HepG2 (cell line): ENCODE data around the gene ZBTB2. TPM values are rescaled to one million over a fixed set of nuclear protein-coding genes. Genes with fewer than 3 reads are reported as not detected.
A peak's percentile ranks its signal among the peaks of the same experiment; 100 is the strongest.

Source experiments
- ASH2L ChIP-seq: fragments of 300-600, 200-600 bp; sonication (generic); IDR thresholded peaks from 2 replicates; pipeline ENCODE4 v1.7.0; 2017; ENCODE audit warnings: low read depth, mild to moderate bottlenecking, moderate library complexity, mixed read lengths, low read length; ENCODE audit not compliant: insufficient read length
- ELF3 ChIP-seq: IDR thresholded peaks from 2 replicates; pipeline ENCODE4 v1.6.1; 2016; ENCODE audit warnings: missing genetic modification reagents, missing compliant biosample characterization
- HDAC2 ChIP-seq: sonication (generic); formaldehyde crosslinking; IDR thresholded peaks from 2 replicates; pipeline ENCODE4 v1.4.0; 2020; ENCODE audit warnings: missing genetic modification reagents
- IRX3 ChIP-seq: sonication (generic); formaldehyde crosslinking; IDR thresholded peaks from 2 replicates; pipeline ENCODE4 v1.8.1; 2023; ENCODE audit warnings: mild to moderate bottlenecking, low read depth, missing genetic modification reagents, borderline replicate concordance
- ISL2 ChIP-seq: sonication (generic); formaldehyde crosslinking; IDR thresholded peaks from 2 replicates; pipeline ENCODE4 v1.5.0; 2020; ENCODE audit warnings: missing genetic modification reagents
- KLF6 ChIP-seq: IDR thresholded peaks from 2 replicates; pipeline ENCODE4 v1.8.0; 2016; ENCODE audit warnings: missing biosample characterization, missing genetic modification reagents
- MEF2D ChIP-seq: sonication (generic); formaldehyde crosslinking; IDR thresholded peaks from 2 replicates; pipeline ENCODE4 v1.5.1; 2020; ENCODE audit warnings: mild to moderate bottlenecking, missing genetic modification reagents
- NFKB2 ChIP-seq: sonication (generic); formaldehyde crosslinking; IDR thresholded peaks from 2 replicates; pipeline ENCODE4 v1.4.0; 2020; ENCODE audit warnings: missing genetic modification reagents, borderline replicate concordance
- NR3C1 ChIP-seq: sonication (generic); formaldehyde crosslinking; IDR thresholded peaks from 2 replicates; pipeline ENCODE4 v1.4.0; 2020; ENCODE audit warnings: missing genetic modification reagents
- PAF1 ChIP-seq: IDR thresholded peaks from 2 replicates; pipeline ENCODE4 v1.6.1; 2016; ENCODE audit warnings: missing genetic modification reagents, missing compliant biosample characterization
- PAWR ChIP-seq: sonication (generic); formaldehyde crosslinking; IDR thresholded peaks from 2 replicates; pipeline ENCODE4 v1.4.0; 2020; ENCODE audit warnings: missing genetic modification reagents, mild to moderate bottlenecking, borderline replicate concordance
- RBM39 ChIP-seq: fragments of 200-400 bp; formaldehyde crosslinking; IDR thresholded peaks from one replicate; pipeline ENCODE4 v1.6.1; 2018; ENCODE audit warnings: antibody characterized with exemption, mild to moderate bottlenecking, low read depth, low read length; ENCODE audit not compliant: poor library complexity, severe bottlenecking
- SAP130 ChIP-seq: IDR thresholded peaks from 2 replicates; pipeline ENCODE4 v1.6.1; 2016; ENCODE audit warnings: low read depth
- ZNF30 ChIP-seq: sonication (generic); formaldehyde crosslinking; IDR thresholded peaks from 2 replicates; pipeline ENCODE4 v1.5.0; 2020; ENCODE audit warnings: mild to moderate bottlenecking, missing genetic modification reagents
- ZNF333 ChIP-seq: sonication (generic); formaldehyde crosslinking; IDR thresholded peaks from 2 replicates; pipeline ENCODE4 v1.4.0; 2020; ENCODE audit warnings: mild to moderate bottlenecking, missing genetic modification reagents, borderline replicate concordance
- ZNF557 ChIP-seq: sonication (generic); formaldehyde crosslinking; IDR thresholded peaks from 2 replicates; pipeline ENCODE4 v1.4.0; 2020; ENCODE audit warnings: missing genetic modification reagents
- ZNF576 ChIP-seq: sonication (generic); formaldehyde crosslinking; IDR thresholded peaks from 2 replicates; pipeline ENCODE4 v1.4.0; 2020; ENCODE audit warnings: mild to moderate bottlenecking, missing genetic modification reagents
- ZNF639 ChIP-seq: conservative IDR thresholded peaks from 2 replicates; pipeline ENCODE4 v1.6.1; 2018; ENCODE audit warnings: missing genetic modification reagents
- ZNF75D ChIP-seq: sonication (generic); formaldehyde crosslinking; IDR thresholded peaks from 2 replicates; pipeline ENCODE4 v1.8.1; 2023; ENCODE audit warnings: missing genetic modification reagents, mild to moderate bottlenecking, borderline replicate concordance
- ZNF781 ChIP-seq: sonication (generic); formaldehyde crosslinking; IDR thresholded peaks from 2 replicates; pipeline ENCODE4 v1.5.1; 2020; ENCODE audit warnings: borderline replicate concordance, mild to moderate bottlenecking, missing genetic modification reagents; ENCODE audit errors: not compliant biosample characterization
- polyA plus RNA-seq, 8 experiments: library from polyadenylated mRNA; depleted of rRNA in 3 of 8; stranded (reverse) in 7 of 8; unstranded in 1 of 8; fragments of >200 nt; fragmentation: Illumina TruSeq in 4 of 8; extraction: Trizol in 4 of 8; gene quantifications; 2 replicates each; pipeline versions ENCODE4 v1.2.1 to v1.2.3, GENCODE V29; 2011 to 2016; ENCODE audit warnings: low read depth in 4 of 8, missing spikeins in 1 of 8, mixed read lengths in 1 of 8; ENCODE audit not compliant: insufficient read depth in 1 of 8
- total RNA-seq, 5 experiments: library from RNA; depleted of rRNA; stranded (reverse); fragments of >200 nt; fragmentation: Illumina TruSeq; extraction: Trizol; gene quantifications; 2 replicates each; pipeline ENCODE4 v1.2.3, GENCODE V29; 2016; ENCODE audit warnings: low read depth in 1 of 5
- TF ChIP-seq, protein P1 (sequence below): sonication (generic); formaldehyde crosslinking; conservative IDR thresholded peaks from 2 replicates; pipeline ENCODE4 v1.4.0; 2020; ENCODE audit warnings: missing genetic modification reagents
- TF ChIP-seq, protein P2 (sequence below): sonication (generic); formaldehyde crosslinking; IDR thresholded peaks from 2 replicates; pipeline ENCODE4 v1.5.1; 2020; ENCODE audit warnings: mild to moderate bottlenecking, missing genetic modification reagents, moderate library complexity
- TF ChIP-seq, protein P3 (sequence below): sonication (generic); formaldehyde crosslinking; IDR thresholded peaks from 2 replicates; pipeline ENCODE4 v1.4.0; 2020; ENCODE audit warnings: low read depth, mild to moderate bottlenecking, missing genetic modification reagents
- TF ChIP-seq, protein P4 (sequence below): sonication (generic); formaldehyde crosslinking; IDR thresholded peaks from 2 replicates; pipeline ENCODE4 v1.4.0; 2020; ENCODE audit warnings: missing genetic modification reagents; ENCODE audit errors: not compliant biosample characterization

ZBTB2 gene
- total and polyA plus RNA-seq, 2 of the 13 experiments (the other 11 are each of a cell fraction or from before 2014, with no cell fraction given): 15.4 to 22.8 TPM

GRCh38 chr6:151389618-151390275 lies 1.6 kb downstream of the ZBTB2 start (continued):
- TF ChIP-seq, protein P1, sequence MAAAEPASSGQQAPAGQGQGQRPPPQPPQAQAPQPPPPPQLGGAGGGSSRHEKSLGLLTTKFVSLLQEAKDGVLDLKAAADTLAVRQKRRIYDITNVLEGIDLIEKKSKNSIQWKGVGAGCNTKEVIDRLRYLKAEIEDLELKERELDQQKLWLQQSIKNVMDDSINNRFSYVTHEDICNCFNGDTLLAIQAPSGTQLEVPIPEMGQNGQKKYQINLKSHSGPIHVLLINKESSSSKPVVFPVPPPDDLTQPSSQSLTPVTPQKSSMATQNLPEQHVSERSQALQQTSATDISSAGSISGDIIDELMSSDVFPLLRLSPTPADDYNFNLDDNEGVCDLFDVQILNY (CRISPR knock-in tag): no peak
- TF ChIP-seq ISL2 (CRISPR knock-in tag) (peak; percentile 80; the same call in 1 of the 2 replicates), ZNF557 (CRISPR knock-in tag) (peak; percentile 42; the same call in 1 of the 2 replicates), ZNF75D (CRISPR knock-in tag) (peak; percentile 82; the same call in 1 of the 2 replicates), IRX3 (CRISPR knock-in tag) (peak; percentile 88; the same call in 1 of the 2 replicates), NFKB2 (peak; percentile 84; the same call in 1 of the 2 replicates), PAF1 (no peak), ZNF781 (CRISPR knock-in tag) (no peak), ZNF333 (CRISPR knock-in tag) (no peak), RBM39 (peak; percentile 99), NR3C1 (no peak), MEF2D (CRISPR knock-in tag) (peak; percentile 59; the same call in 1 of the 2 replicates), ZNF576 (no peak), ZNF30 (CRISPR knock-in tag) (no peak), KLF6 (CRISPR knock-in tag) (peak; percentile 52), PAWR (CRISPR knock-in tag) (no peak), ELF3 (CRISPR knock-in tag) (no peak; the same call in 1 of the 2 replicates), ZNF639 (CRISPR knock-in tag) (no peak), SAP130 (CRISPR knock-in tag) (peak; percentile 82; the same call in 1 of the 2 replicates), ASH2L (peak; percentile 90), HDAC2 (CRISPR knock-in tag) (no peak; the same call in 1 of the 2 replicates)
- TF ChIP-seq, protein P2, sequence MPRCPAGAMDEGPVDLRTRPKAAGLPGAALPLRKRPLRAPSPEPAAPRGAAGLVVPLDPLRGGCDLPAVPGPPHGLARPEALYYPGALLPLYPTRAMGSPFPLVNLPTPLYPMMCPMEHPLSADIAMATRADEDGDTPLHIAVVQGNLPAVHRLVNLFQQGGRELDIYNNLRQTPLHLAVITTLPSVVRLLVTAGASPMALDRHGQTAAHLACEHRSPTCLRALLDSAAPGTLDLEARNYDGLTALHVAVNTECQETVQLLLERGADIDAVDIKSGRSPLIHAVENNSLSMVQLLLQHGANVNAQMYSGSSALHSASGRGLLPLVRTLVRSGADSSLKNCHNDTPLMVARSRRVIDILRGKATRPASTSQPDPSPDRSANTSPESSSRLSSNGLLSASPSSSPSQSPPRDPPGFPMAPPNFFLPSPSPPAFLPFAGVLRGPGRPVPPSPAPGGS: peak; percentile 40; the same call in 1 of the 2 replicates
- TF ChIP-seq, protein P3, sequence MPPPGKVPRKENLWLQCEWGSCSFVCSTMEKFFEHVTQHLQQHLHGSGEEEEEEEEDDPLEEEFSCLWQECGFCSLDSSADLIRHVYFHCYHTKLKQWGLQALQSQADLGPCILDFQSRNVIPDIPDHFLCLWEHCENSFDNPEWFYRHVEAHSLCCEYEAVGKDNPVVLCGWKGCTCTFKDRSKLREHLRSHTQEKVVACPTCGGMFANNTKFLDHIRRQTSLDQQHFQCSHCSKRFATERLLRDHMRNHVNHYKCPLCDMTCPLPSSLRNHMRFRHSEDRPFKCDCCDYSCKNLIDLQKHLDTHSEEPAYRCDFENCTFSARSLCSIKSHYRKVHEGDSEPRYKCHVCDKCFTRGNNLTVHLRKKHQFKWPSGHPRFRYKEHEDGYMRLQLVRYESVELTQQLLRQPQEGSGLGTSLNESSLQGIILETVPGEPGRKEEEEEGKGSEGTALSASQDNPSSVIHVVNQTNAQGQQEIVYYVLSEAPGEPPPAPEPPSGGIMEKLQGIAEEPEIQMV (CRISPR knock-in tag): 0 out of 2 replicates have a peak, but pooled peaks have one; percentile 18
- TF ChIP-seq, protein P4, sequence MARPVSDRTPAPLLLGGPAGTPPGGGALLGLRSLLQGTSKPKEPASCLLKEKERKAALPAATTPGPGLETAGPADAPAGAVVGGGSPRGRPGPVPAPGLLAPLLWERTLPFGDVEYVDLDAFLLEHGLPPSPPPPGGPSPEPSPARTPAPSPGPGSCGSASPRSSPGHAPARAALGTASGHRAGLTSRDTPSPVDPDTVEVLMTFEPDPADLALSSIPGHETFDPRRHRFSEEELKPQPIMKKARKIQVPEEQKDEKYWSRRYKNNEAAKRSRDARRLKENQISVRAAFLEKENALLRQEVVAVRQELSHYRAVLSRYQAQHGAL (CRISPR knock-in tag): peak; percentile 87
